Measurements from ENCODE around the gene TRIO.

- TF ChIP-seq CTCF (IDR thresholded peaks at IDR 0.05; ENCODE audit: poor library complexity) (no peak), EZH2 (IDR thresholded peaks at IDR 0.05; ENCODE audit: borderline replicate concordance) (no peak)
Observed at GRCh38 chr5:14491015-14491915, 348.1 kb downstream of the TRIO start.
